22Rv1 (cell line): ENCODE data around the gene INSL3.
"Not testable (repeated sequence)": the region's sequence is repeated elsewhere in the genome, so short reads cannot be mapped to it uniquely, and the experiment has no call there.

Source experiments
- ZFX ChIP-seq: fragments of 450-650 bp; IDR thresholded peaks from 2 replicates; pipeline ENCODE4 v1.6.1; 2017; ENCODE audit warnings: antibody characterized with exemption, borderline replicate concordance
- TF ChIP-seq, protein P1 (sequence below): fragments of 450-650 bp; IDR thresholded peaks from 2 replicates; pipeline ENCODE4 v1.5.1; 2017; ENCODE audit warnings: mild to moderate bottlenecking

DNA sequence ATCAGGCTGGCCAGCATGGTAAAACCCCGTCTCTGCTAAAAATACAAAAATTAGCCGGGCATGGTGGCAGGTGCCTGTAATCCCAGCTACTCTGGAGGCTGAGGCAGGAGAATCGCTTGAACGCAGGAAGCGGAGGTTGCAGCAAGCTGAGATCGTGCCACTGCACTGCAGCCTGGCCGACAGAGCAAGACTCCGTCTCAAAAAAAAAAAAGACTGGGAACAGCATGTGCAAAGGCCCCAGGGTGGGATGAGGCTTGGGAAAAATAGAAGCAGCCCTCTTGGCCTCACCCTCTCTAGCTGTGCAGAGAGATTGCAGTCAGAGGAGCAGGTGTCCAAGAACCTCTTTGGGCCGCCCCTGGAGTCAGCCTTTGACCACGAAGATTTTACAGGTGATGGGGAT lies 43.5 kb downstream of the INSL3 start:
- TF ChIP-seq, protein P1, sequence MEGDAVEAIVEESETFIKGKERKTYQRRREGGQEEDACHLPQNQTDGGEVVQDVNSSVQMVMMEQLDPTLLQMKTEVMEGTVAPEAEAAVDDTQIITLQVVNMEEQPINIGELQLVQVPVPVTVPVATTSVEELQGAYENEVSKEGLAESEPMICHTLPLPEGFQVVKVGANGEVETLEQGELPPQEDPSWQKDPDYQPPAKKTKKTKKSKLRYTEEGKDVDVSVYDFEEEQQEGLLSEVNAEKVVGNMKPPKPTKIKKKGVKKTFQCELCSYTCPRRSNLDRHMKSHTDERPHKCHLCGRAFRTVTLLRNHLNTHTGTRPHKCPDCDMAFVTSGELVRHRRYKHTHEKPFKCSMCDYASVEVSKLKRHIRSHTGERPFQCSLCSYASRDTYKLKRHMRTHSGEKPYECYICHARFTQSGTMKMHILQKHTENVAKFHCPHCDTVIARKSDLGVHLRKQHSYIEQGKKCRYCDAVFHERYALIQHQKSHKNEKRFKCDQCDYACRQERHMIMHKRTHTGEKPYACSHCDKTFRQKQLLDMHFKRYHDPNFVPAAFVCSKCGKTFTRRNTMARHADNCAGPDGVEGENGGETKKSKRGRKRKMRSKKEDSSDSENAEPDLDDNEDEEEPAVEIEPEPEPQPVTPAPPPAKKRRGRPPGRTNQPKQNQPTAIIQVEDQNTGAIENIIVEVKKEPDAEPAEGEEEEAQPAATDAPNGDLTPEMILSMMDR, result not testable (repeated sequence)
- not testable (repeated sequence) for TF ChIP-seq ZFX
